CD4-positive, alpha-beta T cell treated with Interferon alpha-2 for 1 hour (primary cell): ENCODE data around the gene KRTAP5-10.
A peak's percentile ranks its signal among the peaks of the same experiment; 100 is the strongest.
"Not testable (repeated sequence)": the region's sequence is repeated elsewhere in the genome, so short reads cannot be mapped to it uniquely, and the experiment has no call there.

Experiments
- DNase-seq, 2 donors: peaks; one replicate each; pipeline ENCODE4 v3.0.0-alpha.2; 2020 to 2022

Gene KRTAP5-10

GRCh38 chr11:71542879-71543777, 22.2 kb upstream of the KRTAP5-10 start:
- no peak for DNase-seq

GRCh38 chr11:71543866-71544265, 21.5 kb upstream of the KRTAP5-10 start:
- DNase-seq, result no peak

GRCh38 chr11:71544525-71545214, 20.7 kb upstream of the KRTAP5-10 start:
- no peak for DNase-seq

- no peak for DNase-seq
These were observed 19.9 kb upstream of the KRTAP5-10 start for GRCh38 chr11:71545405-71545966.

GRCh38 chr11:71548120-71548519, 17.2 kb upstream of the KRTAP5-10 start, which contains the start of gene KRTAP5-9:
Gene KRTAP5-9, plus strand, starts transcription at chr11:71548420. Its CDS starts 238 bp downstream, at chr11:71548658.
- DNase-seq, result no peak

GRCh38 chr11:71548716-71549151, 16.6 kb upstream of the KRTAP5-10 start:
- no peak for DNase-seq

- no peak for DNase-seq
These were observed 13.7 kb upstream of the KRTAP5-10 start for GRCh38 chr11:71551711-71552110.

- DNase-seq, result no peak
These were observed 10.4 kb upstream of the KRTAP5-10 start for GRCh38 chr11:71554996-71555395.

- no peak for DNase-seq
These were observed 9.9 kb upstream of the KRTAP5-10 start for GRCh38 chr11:71555508-71555907.

GRCh38 chr11:71556018-71556417, 9.3 kb upstream of the KRTAP5-10 start:
- no peak for DNase-seq

- no peak for DNase-seq
These were observed 8.1 kb upstream of the KRTAP5-10 start for GRCh38 chr11:71557257-71557656.

- no peak for DNase-seq
These were observed 6.4 kb upstream of the KRTAP5-10 start for GRCh38 chr11:71558996-71559395.

GRCh38 chr11:71562120-71562519, 3.2 kb upstream of the KRTAP5-10 start:
- no peak for DNase-seq

- peak in 1 of 2 donors; percentile 15 for DNase-seq
These were observed 2.0 kb upstream of the KRTAP5-10 start for GRCh38 chr11:71563406-71563805.

GRCh38 chr11:71564430-71564829, 933 bp upstream of the KRTAP5-10 start:
- DNase-seq, result no peak

- DNase-seq, result no peak
These were observed 788 bp downstream of the KRTAP5-10 start for GRCh38 chr11:71566081-71566620.

- not testable (repeated sequence) for DNase-seq
These were observed 1.6 kb downstream of the KRTAP5-10 start for GRCh38 chr11:71566626-71567599.

GRCh38 chr11:71567633-71568032, 2.3 kb downstream of the KRTAP5-10 start:
- not testable (repeated sequence) for DNase-seq

GRCh38 chr11:71568704-71569349, 3.5 kb downstream of the KRTAP5-10 start:
- no peak for DNase-seq

GRCh38 chr11:71571101-71571850, 5.9 kb downstream of the KRTAP5-10 start:
- DNase-seq, result not testable (repeated sequence)

GRCh38 chr11:71572811-71573210, 7.4 kb downstream of the KRTAP5-10 start:
- no peak for DNase-seq
